ENCODE data around the gene VIM.

VIM gene

DNA sequence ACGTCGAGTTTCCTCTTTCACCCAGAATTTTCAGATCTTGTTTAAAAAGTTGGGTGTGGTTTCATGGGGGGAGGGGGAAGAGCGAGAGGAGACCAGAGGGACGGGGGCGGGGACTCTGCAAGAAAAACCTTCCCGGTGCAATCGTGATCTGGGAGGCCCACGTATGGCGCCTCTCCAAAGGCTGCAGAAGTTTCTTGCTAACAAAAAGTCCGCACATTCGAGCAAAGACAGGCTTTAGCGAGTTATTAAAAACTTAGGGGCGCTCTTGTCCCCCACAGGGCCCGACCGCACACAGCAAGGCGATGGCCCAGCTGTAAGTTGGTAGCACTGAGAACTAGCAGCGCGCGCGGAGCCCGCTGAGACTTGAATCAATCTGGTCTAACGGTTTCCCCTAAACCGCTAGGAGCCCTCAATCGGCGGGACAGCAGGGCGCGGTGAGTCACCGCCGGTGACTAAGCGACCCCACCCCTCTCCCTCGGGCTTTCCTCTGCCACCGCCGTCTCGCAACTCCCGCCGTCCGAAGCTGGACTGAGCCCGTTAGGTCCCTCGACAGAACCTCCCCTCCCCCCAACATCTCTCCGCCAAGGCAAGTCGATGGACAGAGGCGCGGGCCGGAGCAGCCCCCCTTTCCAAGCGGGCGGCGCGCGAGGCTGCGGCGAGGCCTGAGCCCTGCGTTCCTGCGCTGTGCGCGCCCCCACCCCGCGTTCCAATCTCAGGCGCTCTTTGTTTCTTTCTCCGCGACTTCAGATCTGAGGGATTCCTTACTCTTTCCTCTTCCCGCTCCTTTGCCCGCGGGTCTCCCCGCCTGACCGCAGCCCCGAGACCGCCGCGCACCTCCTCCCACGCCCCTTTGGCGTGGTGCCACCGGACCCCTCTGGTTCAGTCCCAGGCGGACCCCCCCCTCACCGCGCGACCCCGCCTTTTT is at the start of gene VIM:
Gene VIM (plus strand): TSS at position 151 of the 925 bp plus-strand sequence. CDS start 1,182 bp downstream, outside the sequence.
- H3K79me2 ChIP-seq (ENCODE audit: low read length), result peaks cover 44% of the 10 kb centered on the region
- peak within 1 kb of the TSS; percentile 97 for H3K4me2 ChIP-seq (ENCODE audit: low read length)
- TF ChIP-seq CTCF (IDR thresholded peaks at IDR 0.05; ENCODE audit: low read depth, low read length), result no peak
- TF ChIP-seq EZH2phosphoT487 (IDR thresholded peaks at IDR 0.05; ENCODE audit: low read depth), result no peak
- H2AFZ ChIP-seq (ENCODE audit: low read depth, low read length), result no peak within 1 kb of the TSS
- peaks cover 37% of the 10 kb centered on the region for H3K4me1 ChIP-seq (ENCODE audit: low read length)
- H3K36me3 ChIP-seq (replicated peaks; ENCODE audit: low read depth, low read length), result peaks cover 27% of the 10 kb centered on the region
- no peaks in the 10 kb centered on the region for H3K27me3 ChIP-seq (ENCODE audit: low read depth, low read length)
- no peaks in the 10 kb centered on the region for H3K9me3 ChIP-seq (ENCODE audit: insufficient read depth, low read length)
- peaks cover 28% of the 10 kb centered on the region for H4K20me1 ChIP-seq (ENCODE audit: insufficient read depth, low read length)
- peak within 1 kb of the TSS; percentile 100 for H3K9ac ChIP-seq (ENCODE audit: low read length)
- H3K4me3 ChIP-seq (ENCODE audit: low read length), result peak within 1 kb of the TSS; percentile 97
- H3K27ac ChIP-seq (ENCODE audit: low read length), result peak within 1 kb of the TSS; percentile 97

DNA sequence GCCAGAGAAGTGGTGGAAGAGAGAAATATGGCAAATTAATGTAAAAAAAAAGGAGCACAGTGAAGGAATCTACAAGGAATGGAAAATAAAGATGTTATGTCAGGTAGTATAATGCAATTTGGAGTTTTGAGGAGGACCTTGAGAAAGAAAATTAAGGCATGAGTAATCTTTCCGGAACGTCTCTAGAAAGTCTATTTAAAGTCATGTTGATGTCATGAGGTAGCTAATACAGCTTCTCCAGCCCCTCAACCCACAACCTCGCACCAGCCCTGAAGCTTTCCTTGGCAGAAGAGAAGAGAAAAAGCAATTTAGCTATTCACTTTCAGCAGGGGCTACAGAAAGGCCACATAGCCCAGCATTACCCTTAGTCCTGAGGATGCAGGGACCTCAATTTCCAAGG is 49.0 kb upstream of the VIM start:
- Histone ChIP-seq H3K9ac (ENCODE audit: low read length) (no peak overlapping the region), H3K27me3 (ENCODE audit: low read depth, low read length) (no peaks in the 10 kb centered on the region), H3K36me3 (replicated peaks; ENCODE audit: low read depth, low read length) (no peaks in the 10 kb centered on the region), H2AFZ (ENCODE audit: low read depth, low read length) (no peak overlapping the region), H4K20me1 (ENCODE audit: insufficient read depth, low read length) (no peaks in the 10 kb centered on the region), H3K4me3 (ENCODE audit: low read length) (no peak overlapping the region), H3K79me2 (ENCODE audit: low read length) (no peaks in the 10 kb centered on the region), H3K9me3 (ENCODE audit: insufficient read depth, low read length) (no peaks in the 10 kb centered on the region), H3K4me1 (ENCODE audit: low read length) (no peaks in the 10 kb centered on the region), H3K27ac (ENCODE audit: low read length) (no peak overlapping the region), H3K4me2 (ENCODE audit: low read length) (no peak overlapping the region)
- no peak for TF ChIP-seq EZH2phosphoT487 (IDR thresholded peaks at IDR 0.05; ENCODE audit: low read depth)
- no peak for TF ChIP-seq CTCF (IDR thresholded peaks at IDR 0.05; ENCODE audit: low read depth, low read length)

DNA sequence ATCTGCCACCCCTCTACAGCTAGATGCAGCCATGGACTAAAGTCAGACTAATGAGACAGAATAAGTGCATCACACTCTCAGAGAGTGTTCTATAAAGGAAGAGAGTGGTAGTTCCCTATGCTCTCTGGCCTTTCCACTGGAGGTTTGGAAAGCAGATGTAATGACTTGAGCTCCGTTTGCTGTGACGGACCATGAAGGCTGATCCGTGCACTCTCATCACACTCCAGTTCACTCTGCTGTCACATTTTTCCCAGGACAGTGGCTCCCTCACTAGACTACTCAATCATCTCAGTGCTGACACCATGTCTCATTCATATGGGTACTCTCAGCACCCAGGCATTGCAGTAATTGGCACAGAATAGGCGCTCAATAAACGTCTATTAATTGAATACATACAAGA is 46.9 kb upstream of the VIM start:
- no peak overlapping the region for H3K27ac ChIP-seq (ENCODE audit: low read length)

More for the DNA sequence above, 46.9 kb upstream of the VIM start:
- Histone ChIP-seq H3K4me2 (ENCODE audit: low read length) (no peak overlapping the region), H4K20me1 (ENCODE audit: insufficient read depth, low read length) (no peaks in the 10 kb centered on the region), H2AFZ (ENCODE audit: low read depth, low read length) (no peak overlapping the region), H3K4me1 (ENCODE audit: low read length) (no peaks in the 10 kb centered on the region), H3K79me2 (ENCODE audit: low read length) (no peaks in the 10 kb centered on the region), H3K9me3 (ENCODE audit: insufficient read depth, low read length) (no peaks in the 10 kb centered on the region), H3K27me3 (ENCODE audit: low read depth, low read length) (no peaks in the 10 kb centered on the region), H3K36me3 (replicated peaks; ENCODE audit: low read depth, low read length) (no peaks in the 10 kb centered on the region), H3K4me3 (ENCODE audit: low read length) (no peak overlapping the region), H3K9ac (ENCODE audit: low read length) (no peak overlapping the region)
- no peak for TF ChIP-seq CTCF (IDR thresholded peaks at IDR 0.05; ENCODE audit: low read depth, low read length)
- TF ChIP-seq EZH2phosphoT487 (IDR thresholded peaks at IDR 0.05; ENCODE audit: low read depth), result no peak
